ENCODE data around the gene OMA1. TPM values are rescaled to one million over a fixed set of nuclear protein-coding genes. Genes with fewer than 3 reads are reported as not detected.

The OMA1 gene
- total RNA-seq, 1 donor from 2014 or later: 16.1 TPM

DNA sequence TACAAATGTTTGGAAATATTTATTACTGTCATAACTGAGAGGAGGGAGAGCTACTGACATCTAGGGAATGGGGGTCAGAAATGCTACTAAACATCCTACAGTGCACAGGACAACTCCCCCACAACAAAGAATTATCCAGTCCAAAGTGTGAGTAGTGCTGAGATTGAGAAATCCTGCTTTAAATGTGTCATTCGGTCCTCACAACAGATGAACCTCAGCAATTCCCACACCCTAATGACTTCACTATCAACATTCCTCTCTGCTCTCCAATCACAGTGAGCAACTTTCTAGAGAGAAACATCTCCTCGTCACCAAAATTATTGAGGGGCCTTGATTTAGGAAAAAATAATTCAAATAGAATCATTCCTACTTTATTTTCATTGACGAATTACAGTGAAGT lies 18.0 kb downstream of the OMA1 start:
- DNase-seq (ENCODE audit: low read depth): no peak
- no peak overlapping the region for H3K4me3 ChIP-seq (ENCODE audit: low read depth, low read length)
- no peak for TF ChIP-seq CTCF (conservative IDR thresholded peaks at IDR 0.05; ENCODE audit: low read depth, low read length)

DNA sequence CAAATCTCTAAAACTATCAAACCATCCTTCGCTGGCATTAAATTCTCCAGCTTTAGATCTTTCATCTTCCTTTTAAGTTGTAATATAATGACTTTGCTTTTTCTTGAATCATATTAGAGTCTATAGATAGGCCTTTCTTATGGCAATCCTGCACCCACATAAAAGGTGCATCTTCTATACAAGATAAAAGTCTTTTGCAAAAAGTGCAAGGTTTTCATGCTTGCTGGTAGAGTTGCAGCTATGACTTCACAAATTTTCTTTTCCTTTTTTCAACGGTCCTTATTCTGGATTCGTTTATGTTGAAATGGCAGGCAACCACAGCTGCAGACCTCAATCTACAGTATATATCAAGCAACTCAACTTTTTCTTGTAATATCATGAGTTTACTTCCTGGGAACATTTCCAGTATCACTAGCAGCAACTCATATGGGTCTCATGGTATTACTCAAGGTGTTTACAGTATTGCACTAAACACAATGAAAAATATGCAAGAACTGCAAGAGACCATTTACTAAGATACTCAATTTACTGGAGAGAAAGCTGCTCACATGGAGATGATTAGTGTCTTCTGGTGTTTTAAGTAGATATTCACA lies 22.1 kb downstream of the OMA1 start:
- TF ChIP-seq CTCF (conservative IDR thresholded peaks at IDR 0.05; ENCODE audit: low read depth, low read length): no peak
- H3K4me3 ChIP-seq (ENCODE audit: low read depth, low read length): no peak overlapping the region
- no peak for DNase-seq (ENCODE audit: low read depth)

GRCh38 chr1:58515794-58516401 lies 30.6 kb downstream of the OMA1 start:
- DNase-seq (ENCODE audit: low read depth): peak; percentile 27
- no peak overlapping the region for H3K4me3 ChIP-seq (ENCODE audit: low read depth, low read length)
- peak; percentile 70 for TF ChIP-seq CTCF (conservative IDR thresholded peaks at IDR 0.05; ENCODE audit: low read depth, low read length)

DNA sequence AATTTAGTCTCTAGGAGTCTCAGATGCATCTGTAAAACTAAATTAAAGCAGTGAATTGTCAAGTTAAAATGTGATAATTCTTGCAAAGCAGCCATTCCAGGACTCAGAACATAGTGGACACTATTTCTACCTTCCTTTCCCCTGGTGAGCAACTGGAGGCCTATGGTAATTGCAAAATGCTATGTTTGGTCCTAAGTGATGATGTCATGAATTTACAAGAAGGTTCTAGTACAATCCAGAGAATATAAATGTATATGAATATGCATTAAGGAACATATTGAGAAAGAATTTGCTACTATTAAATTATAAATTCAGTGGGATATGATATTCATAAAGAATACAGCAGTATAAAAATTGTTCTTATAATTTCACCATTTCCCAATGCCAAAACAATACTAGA lies 32.6 kb downstream of the OMA1 start:
- H3K4me3 ChIP-seq (ENCODE audit: low read depth, low read length): no peak overlapping the region
- no peak for DNase-seq (ENCODE audit: low read depth)
- no peak for TF ChIP-seq CTCF (conservative IDR thresholded peaks at IDR 0.05; ENCODE audit: low read depth, low read length)

- no peak for DNase-seq (ENCODE audit: low read depth)
- no peak overlapping the region for H3K4me3 ChIP-seq (ENCODE audit: low read depth, low read length)
- TF ChIP-seq CTCF (conservative IDR thresholded peaks at IDR 0.05; ENCODE audit: low read depth, low read length): no peak
These were observed 37.9 kb downstream of the OMA1 start for GRCh38 chr1:58508629-58509028.

DNA sequence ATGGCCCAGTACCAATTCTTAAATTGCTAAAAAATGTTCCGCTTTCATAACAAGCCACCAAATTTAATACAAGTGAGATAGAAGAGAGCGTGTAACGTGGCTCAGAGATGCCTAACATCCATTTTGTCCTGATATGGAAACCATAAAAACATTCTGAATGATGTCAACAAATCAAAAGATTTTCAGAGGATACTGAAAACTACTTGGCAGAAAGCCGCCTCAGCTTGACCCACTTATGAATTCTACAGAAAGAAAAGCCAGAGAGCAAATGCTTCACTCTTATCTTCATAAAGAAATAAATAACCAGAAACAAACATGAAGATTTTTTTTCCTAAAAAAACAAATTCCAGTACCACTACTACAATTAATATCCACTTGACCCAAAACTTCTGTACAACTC lies 41.2 kb downstream of the OMA1 start:
- H3K4me3 ChIP-seq (ENCODE audit: low read depth, low read length): no peak overlapping the region
- DNase-seq (ENCODE audit: low read depth): no peak
- no peak for TF ChIP-seq CTCF (conservative IDR thresholded peaks at IDR 0.05; ENCODE audit: low read depth, low read length)

DNA sequence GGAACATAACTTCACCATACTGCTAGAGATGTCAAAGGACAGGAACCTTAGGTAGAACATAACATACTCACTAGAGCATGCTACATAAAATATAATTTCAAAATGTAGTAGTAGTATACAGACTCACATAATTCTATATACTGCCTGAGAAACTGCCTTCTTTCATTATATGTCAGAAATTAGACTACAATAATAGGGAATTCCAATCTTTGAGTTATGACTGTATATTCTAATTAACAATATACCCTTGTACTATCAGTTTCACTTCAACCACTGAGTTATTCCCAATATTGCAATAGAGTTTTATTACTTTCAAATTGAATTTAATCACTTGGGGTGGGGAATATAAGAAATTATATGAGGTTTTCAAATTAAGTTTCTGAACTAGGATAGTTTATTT lies 44.0 kb downstream of the OMA1 start:
- DNase-seq (ENCODE audit: low read depth): no peak
- no peak for TF ChIP-seq CTCF (conservative IDR thresholded peaks at IDR 0.05; ENCODE audit: low read depth, low read length)
- no peak overlapping the region for H3K4me3 ChIP-seq (ENCODE audit: low read depth, low read length)

Measured in epithelial cell of proximal tubule (primary cell).